Measurements from ENCODE around the gene MARCO.

MARCO gene

GRCh38 chr2:119011910-119012209 lies 69.9 kb downstream of the MARCO start:
- H3K36me3 ChIP-seq (replicated peaks; ENCODE audit: low read depth, low read length), result no peaks in the 10 kb centered on the region
- H3K4me3 ChIP-seq (ENCODE audit: low read length), result no peak overlapping the region

GRCh38 chr2:119012345-119013301 lies 70.6 kb downstream of the MARCO start:
- Histone ChIP-seq H3K4me2 (ENCODE audit: low read length) (no peak overlapping the region), H4K20me1 (ENCODE audit: insufficient read depth, low read length) (no peaks in the 10 kb centered on the region), H2AFZ (ENCODE audit: low read depth, low read length) (no peak overlapping the region), H3K4me1 (ENCODE audit: low read length) (no peaks in the 10 kb centered on the region), H3K79me2 (ENCODE audit: low read length) (no peaks in the 10 kb centered on the region), H3K36me3 (replicated peaks; ENCODE audit: low read depth, low read length) (no peaks in the 10 kb centered on the region), H3K27me3 (ENCODE audit: low read depth, low read length) (peaks cover 14% of the 10 kb centered on the region; the same call in 1 of the 2 replicates), H3K9ac (ENCODE audit: low read length) (no peak overlapping the region), H3K4me3 (ENCODE audit: low read length) (no peak overlapping the region), H3K9me3 (ENCODE audit: insufficient read depth, low read length) (no peaks in the 10 kb centered on the region), H3K27ac (ENCODE audit: low read length) (no peak overlapping the region)
- no peak for TF ChIP-seq CTCF (IDR thresholded peaks at IDR 0.05; ENCODE audit: low read depth, low read length)
- TF ChIP-seq EZH2phosphoT487 (IDR thresholded peaks at IDR 0.05; ENCODE audit: low read depth), result no peak

More at GRCh38 chr2:119011910-119012209, 69.9 kb downstream of the MARCO start:
- Histone ChIP-seq H4K20me1 (ENCODE audit: insufficient read depth, low read length) (no peaks in the 10 kb centered on the region), H3K79me2 (ENCODE audit: low read length) (no peaks in the 10 kb centered on the region), H3K9ac (ENCODE audit: low read length) (no peak overlapping the region), H3K27ac (ENCODE audit: low read length) (no peak overlapping the region), H3K9me3 (ENCODE audit: insufficient read depth, low read length) (no peaks in the 10 kb centered on the region), H3K4me1 (ENCODE audit: low read length) (no peaks in the 10 kb centered on the region), H3K27me3 (ENCODE audit: low read depth, low read length) (peaks cover 14% of the 10 kb centered on the region; the same call in 1 of the 2 replicates), H3K4me2 (ENCODE audit: low read length) (no peak overlapping the region), H2AFZ (ENCODE audit: low read depth, low read length) (no peak overlapping the region)
- TF ChIP-seq CTCF (IDR thresholded peaks at IDR 0.05; ENCODE audit: low read depth, low read length) (no peak), EZH2phosphoT487 (IDR thresholded peaks at IDR 0.05; ENCODE audit: low read depth) (no peak)

- no peak overlapping the region for H3K4me2 ChIP-seq (ENCODE audit: low read length)
- H3K27ac ChIP-seq (ENCODE audit: low read length), result no peak overlapping the region
- H3K4me3 ChIP-seq (ENCODE audit: low read length), result no peak overlapping the region
- H2AFZ ChIP-seq (ENCODE audit: low read depth, low read length), result no peak overlapping the region
- H3K27me3 ChIP-seq (ENCODE audit: low read depth, low read length), result peaks cover 8% of the 10 kb centered on the region; the same call in 1 of the 2 replicates
- no peaks in the 10 kb centered on the region for H3K9me3 ChIP-seq (ENCODE audit: insufficient read depth, low read length)
- no peaks in the 10 kb centered on the region for H3K4me1 ChIP-seq (ENCODE audit: low read length)
- TF ChIP-seq CTCF (IDR thresholded peaks at IDR 0.05; ENCODE audit: low read depth, low read length) (no peak), EZH2phosphoT487 (IDR thresholded peaks at IDR 0.05; ENCODE audit: low read depth) (no peak)
- no peaks in the 10 kb centered on the region for H3K36me3 ChIP-seq (replicated peaks; ENCODE audit: low read depth, low read length)
- no peaks in the 10 kb centered on the region for H4K20me1 ChIP-seq (ENCODE audit: insufficient read depth, low read length)
- no peaks in the 10 kb centered on the region for H3K79me2 ChIP-seq (ENCODE audit: low read length)
- no peak overlapping the region for H3K9ac ChIP-seq (ENCODE audit: low read length)
These were observed 71.7 kb downstream of the MARCO start for GRCh38 chr2:119013671-119014070.

- no peaks in the 10 kb centered on the region for H3K4me1 ChIP-seq (ENCODE audit: low read length)
- no peak overlapping the region for H3K4me3 ChIP-seq (ENCODE audit: low read length)
- TF ChIP-seq EZH2phosphoT487 (IDR thresholded peaks at IDR 0.05; ENCODE audit: low read depth), result no peak
- no peak for TF ChIP-seq CTCF (IDR thresholded peaks at IDR 0.05; ENCODE audit: low read depth, low read length)
- no peak overlapping the region for H3K9ac ChIP-seq (ENCODE audit: low read length)
- no peak overlapping the region for H2AFZ ChIP-seq (ENCODE audit: low read depth, low read length)
- no peaks in the 10 kb centered on the region for H4K20me1 ChIP-seq (ENCODE audit: insufficient read depth, low read length)
- peaks cover 5% of the 10 kb centered on the region; the same call in 1 of the 2 replicates for H3K27me3 ChIP-seq (ENCODE audit: low read depth, low read length)
- H3K4me2 ChIP-seq (ENCODE audit: low read length), result no peak overlapping the region
- no peak overlapping the region for H3K27ac ChIP-seq (ENCODE audit: low read length)
- H3K9me3 ChIP-seq (ENCODE audit: insufficient read depth, low read length), result no peaks in the 10 kb centered on the region
- H3K36me3 ChIP-seq (replicated peaks; ENCODE audit: low read depth, low read length), result no peaks in the 10 kb centered on the region
- H3K79me2 ChIP-seq (ENCODE audit: low read length), result no peaks in the 10 kb centered on the region
These were observed 73.9 kb downstream of the MARCO start for GRCh38 chr2:119015845-119016244.

Data from OCI-LY3 (cell line).